Activated CD8-positive, alpha-beta memory T cell treated with anti-CD3 and anti-CD28 coated beads, Interleukin-2, amount 50 U/mL, for 24 hours (primary cell): ENCODE measurements around the gene SLC2A4RG.

ENCODE experiments used
- DNase-seq: peaks from one replicate; pipeline ENCODE4 v3.0.0-alpha.2; 2020; ENCODE audit errors: extremely low read depth

The SLC2A4RG gene

GRCh38 chr20:63699466-63700198 is 39.9 kb upstream of the SLC2A4RG start:
- no peak for DNase-seq

- no peak for DNase-seq
These were observed 39.2 kb upstream of the SLC2A4RG start for GRCh38 chr20:63700199-63701050.

GRCh38 chr20:63701051-63701328 is 38.6 kb upstream of the SLC2A4RG start:
- no peak for DNase-seq

GRCh38 chr20:63701329-63702035 is 38.1 kb upstream of the SLC2A4RG start:
- no peak for DNase-seq

GRCh38 chr20:63702036-63702665 is 37.4 kb upstream of the SLC2A4RG start:
- DNase-seq, result no peak

- DNase-seq, result no peak
These were observed 36.7 kb upstream of the SLC2A4RG start for GRCh38 chr20:63702751-63703470.

GRCh38 chr20:63703471-63703975 is 36.1 kb upstream of the SLC2A4RG start:
- DNase-seq, result no peak

GRCh38 chr20:63703976-63704748 is 35.4 kb upstream of the SLC2A4RG start:
- no peak for DNase-seq

- DNase-seq, result no peak
These were observed 34.8 kb upstream of the SLC2A4RG start for GRCh38 chr20:63704749-63705117.

- DNase-seq, result no peak
These were observed 34.1 kb upstream of the SLC2A4RG start for GRCh38 chr20:63705232-63706026.

GRCh38 chr20:63706027-63706695 is 33.4 kb upstream of the SLC2A4RG start:
- no peak for DNase-seq

GRCh38 chr20:63706852-63707557 is 32.6 kb upstream of the SLC2A4RG start:
- DNase-seq, result no peak

GRCh38 chr20:63707558-63708300 is 31.8 kb upstream of the SLC2A4RG start, which contains the start of the genes ARFRP1 and ZGPAT:
ARFRP1 (minus strand) TSS chr20:63707976; CDS start chr20:63707091, 885 bp downstream.
ZGPAT (plus strand) TSS chr20:63708039; CDS start chr20:63708581, 542 bp downstream.
- DNase-seq, result peak; percentile 54

- no peak for DNase-seq
These were observed 31.1 kb upstream of the SLC2A4RG start for GRCh38 chr20:63708301-63709148.

GRCh38 chr20:63709149-63709527 is 30.4 kb upstream of the SLC2A4RG start:
- no peak for DNase-seq

- DNase-seq, result no peak
These were observed 28.4 kb upstream of the SLC2A4RG start for GRCh38 chr20:63711085-63711645.
